D341Med (cell line): ENCODE results near the gene MVB12B.
"Not testable (repeated sequence)": the region's sequence is repeated elsewhere in the genome, so short reads cannot be mapped to it uniquely, and the experiment has no call there.

Source experiments
- DNase-seq: peaks from one replicate; pipeline ENCODE4 v3.0.0; 2012; ENCODE audit warnings: low spot score

The MVB12B gene

DNA sequence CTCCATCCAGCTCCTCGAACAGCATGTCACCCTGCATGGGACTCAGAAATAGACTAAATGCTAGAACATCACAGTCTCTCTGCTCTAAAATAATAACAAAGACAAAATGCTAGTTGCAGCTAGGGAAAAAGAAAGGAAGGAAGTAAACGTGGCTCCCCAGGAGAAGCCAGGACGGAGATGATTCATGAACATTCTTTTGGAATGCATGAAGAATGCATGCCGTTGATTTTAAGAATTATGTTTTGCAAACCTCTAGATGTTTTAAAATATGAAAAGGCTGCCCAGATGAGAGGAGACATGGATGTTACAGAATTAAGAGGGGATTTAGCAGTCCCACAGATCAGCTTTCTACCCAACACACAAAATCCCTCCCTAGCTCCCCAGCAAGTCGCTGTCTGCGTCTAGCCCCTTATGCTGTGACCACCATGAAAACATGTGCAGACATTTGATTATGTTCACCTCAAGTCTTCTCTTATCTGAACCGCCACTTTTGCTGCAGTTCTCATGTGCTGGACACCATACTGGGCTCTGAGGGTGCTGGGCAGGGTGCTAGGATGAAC lies 147.7 kb downstream of the MVB12B start:
- DNase-seq = no peak

DNA sequence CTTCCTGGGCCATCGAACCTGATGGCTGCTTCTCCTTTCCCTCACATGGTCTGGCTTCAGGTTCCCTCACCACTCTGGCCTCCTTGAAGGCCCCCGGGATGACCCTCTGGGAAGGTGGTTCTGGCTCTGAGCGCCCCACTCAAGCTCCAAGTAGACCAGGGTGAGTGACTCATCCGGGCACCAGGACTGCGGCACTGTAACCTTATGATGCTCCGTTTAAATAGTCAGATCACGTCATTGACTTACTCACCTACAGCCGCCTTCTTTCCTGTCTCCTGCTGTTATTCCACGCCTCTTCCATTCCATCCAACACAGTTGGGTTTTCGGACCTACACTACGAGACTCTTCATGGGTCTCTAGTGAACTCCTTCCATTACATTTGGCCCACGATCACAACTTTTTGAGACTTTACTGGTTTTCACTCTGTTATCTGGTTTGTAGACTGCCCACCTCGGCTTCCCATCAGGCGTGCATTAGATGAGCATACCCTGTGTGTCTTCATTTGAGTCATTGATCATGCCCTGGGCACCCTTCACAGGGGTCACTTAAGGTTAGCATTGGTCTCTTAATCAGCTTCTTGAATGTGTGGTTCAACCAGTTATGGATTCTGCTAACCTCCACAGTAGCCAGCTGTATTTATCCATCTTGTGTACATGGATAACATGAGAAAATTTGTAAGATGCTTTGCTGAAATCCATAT lies 148.3 kb downstream of the MVB12B start:
- DNase-seq = no peak

DNA sequence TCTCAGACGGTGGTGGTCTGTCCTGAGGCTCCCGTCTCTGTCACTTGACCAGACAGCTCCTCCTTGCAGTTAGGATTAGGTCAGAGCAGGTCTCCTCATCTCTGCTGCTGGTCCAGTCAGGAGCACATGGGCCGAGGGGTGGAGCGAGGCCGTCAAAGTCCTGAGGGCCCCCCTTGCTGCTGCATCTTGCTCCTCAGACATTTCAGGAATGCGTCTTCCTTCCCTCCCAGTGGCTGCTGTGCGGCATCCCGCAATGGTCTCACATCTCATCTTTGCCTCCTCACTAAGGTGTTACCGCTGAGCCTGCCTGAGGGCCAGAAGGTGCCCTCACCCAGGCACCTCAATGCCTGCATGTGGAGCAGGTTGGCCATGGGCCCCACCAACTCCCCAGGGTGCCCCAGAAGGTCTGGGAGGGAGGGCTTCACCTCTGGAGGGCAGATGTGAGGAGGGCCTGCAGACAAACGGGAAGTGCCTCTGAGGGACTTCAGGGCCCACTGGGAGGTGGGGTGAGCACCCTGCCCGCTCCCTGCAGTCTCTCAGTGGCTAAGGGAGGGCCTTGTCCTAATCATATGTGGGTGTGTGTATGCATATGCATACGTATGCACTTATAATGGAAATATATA lies 149.4 kb downstream of the MVB12B start:
- DNase-seq = no peak

DNA sequence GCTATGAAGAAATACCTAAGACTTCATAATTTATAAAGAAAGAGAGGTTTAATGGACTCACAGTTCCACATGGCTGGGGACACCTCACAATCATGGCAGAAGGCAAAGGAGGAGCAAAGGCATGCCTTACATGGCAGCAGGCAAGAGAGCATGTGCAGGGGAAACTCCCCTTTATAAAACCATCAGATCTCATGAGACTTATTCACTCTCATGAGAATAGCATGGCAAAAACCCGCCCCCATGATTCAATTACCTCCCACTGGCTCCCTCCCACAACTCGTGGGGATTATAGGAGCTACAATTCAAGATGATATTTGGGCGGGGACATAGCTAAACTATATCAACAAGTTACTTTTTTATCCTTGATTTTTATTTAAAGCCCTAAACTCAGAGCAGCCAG lies 150.8 kb downstream of the MVB12B start:
- DNase-seq = not testable (repeated sequence)

DNA sequence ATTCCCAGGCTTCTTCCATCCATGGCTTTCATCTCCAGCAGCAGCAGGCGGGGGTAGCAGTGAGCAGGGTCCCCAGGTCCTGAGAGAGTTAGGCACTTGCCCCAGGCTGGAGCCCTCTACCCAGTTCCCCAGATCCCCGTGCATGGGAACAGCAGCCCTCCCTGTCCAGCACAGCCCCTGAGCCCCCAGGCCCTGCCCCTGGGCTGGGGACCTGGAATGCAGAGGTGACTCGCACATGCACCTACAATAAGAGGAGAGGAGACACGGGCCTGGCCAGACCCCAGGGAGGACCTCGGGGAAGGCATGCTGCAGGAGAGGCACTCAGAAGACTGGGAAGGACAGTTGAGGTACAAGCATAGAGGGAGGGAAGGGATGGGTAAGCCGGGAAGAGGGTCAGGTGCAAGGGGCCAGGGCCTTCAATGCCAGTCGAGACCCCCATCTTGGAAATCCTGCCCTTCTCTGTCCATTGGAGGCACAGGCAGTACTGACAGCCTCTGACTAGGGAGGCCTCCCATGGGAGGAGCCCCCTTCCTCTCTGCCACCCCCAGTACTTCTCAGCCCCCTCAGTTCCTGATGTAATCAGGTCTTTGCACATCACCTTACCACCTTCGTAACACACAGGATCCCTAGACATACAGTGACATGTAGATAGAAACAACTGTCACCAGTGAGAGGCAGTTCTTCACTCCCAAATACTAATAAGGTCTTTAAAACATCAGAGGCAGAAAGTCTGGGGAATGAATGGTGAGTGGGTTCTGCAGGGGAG lies 151.8 kb downstream of the MVB12B start:
- no peak for DNase-seq

DNA sequence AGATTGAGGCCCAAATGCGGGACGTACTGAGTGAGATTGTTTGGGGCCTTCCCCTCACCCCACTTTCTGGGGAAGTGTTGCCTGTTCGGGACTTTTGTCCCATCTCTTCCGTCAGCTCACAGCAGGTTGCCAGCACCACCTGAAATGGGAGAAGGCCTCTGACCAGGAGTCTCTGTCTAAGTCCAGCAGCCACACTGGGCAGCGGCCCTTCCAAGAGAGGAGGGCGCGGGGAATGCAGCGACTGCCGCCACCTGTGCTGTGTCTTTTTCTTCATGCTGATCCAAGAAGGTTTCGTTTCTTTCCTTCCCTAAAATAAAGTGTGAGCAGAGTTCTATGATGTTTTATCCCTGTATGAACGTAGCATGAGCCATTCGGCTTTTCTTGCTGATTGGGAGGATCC lies 152.9 kb downstream of the MVB12B start:
- DNase-seq = no peak

DNA sequence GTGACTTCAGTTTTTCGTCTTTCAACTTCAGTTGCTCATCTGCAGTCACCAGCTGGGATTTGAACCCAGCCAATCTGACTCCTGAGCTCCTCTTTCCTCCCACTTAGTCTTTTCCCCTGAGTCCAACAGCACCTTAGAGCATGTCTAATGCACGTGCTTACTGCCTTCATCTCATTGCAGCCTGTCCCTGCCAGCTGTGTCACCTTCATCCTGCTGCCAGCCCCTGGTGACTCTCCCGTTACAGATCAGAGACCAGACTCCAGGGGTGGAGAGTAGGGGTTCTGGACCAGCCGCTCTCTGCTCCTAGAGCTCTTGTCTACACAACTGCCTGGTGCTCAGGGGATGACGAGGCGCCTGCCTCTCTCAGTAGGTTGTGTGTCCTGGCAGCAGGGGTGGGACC lies 154.2 kb downstream of the MVB12B start:
- no peak for DNase-seq

DNA sequence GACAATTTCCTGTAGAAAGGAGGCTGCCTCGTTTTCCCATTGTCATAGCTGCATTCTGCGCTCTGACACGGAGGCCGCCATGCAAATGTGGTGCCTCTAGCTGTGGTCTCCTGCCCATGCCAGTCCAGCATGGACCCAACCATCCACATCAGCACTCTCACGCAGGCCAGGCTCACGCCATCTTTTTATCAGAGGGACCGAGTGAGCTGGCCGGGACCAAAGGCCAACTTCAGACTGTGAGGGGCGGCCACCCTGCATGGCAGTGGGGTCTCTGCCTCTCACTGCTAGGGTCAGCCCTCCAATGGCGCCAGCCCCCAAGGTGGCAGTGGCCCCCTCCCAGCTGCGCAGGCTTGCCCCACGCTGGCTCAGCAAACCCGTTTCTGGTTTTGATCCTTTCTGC lies 155.2 kb downstream of the MVB12B start:
- DNase-seq = no peak

DNA sequence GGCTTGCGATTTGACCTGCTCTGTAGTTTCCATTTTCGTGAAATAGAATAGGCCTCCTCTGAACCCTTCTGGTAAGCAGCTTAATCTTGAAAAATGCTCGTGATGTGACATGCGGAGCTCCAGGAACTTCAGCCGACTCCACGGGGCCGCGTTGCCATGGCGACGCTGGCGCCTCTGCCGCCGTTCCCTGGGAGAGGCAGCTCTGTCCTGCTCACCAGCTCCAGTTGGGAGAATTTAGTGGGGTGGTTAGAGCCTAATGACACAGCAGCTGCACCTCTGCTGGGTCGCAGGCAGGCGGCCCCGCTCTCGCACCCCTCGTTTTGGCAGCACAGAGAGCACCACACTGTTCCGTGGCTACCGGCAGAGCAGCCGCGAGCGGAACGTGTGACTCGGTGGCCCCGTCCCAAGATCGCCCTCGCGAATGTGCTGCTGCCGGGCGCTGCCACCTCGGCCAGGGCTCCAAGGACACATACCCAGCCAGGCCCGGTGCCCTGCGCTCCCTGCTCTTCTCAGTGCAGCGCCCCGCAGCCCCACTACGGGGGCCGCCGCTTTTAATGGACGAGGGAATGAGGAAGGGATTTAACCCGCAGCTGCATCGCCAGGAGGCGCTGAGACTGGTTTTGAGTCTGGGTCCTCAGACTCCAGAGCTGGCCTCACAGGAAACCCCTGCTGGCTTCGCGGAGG lies 155.9 kb downstream of the MVB12B start:
- no peak for DNase-seq

DNA sequence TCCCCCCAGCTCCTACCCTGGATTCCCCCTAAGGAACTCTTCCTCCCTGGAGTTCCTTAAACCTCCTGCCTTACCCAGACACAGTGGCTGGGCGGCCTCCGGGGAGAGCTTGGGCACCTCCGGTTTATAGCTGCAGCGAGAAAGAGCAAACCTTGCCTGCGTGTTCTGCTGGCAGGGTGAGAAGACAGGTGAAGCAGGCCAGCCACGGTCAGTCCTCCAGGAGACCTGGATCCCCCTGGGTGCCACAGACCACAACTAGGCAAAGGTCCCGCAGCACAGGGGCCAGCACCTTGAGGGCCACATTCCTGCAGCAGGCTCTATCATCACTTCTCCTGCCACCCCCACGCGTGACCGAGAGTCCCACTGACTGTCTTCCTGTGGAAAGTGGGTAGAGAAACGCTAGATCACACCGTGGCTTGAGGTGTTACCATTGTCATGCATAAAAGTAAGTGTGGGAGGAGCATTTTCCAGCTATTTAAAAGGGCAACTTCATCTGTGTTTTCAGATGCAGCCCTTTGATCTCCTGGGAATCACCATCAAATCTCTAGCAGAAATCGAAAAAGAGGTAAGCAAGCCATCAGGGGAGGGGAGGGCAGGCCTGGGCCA lies 156.9 kb downstream of the MVB12B start:
- DNase-seq = no peak

DNA sequence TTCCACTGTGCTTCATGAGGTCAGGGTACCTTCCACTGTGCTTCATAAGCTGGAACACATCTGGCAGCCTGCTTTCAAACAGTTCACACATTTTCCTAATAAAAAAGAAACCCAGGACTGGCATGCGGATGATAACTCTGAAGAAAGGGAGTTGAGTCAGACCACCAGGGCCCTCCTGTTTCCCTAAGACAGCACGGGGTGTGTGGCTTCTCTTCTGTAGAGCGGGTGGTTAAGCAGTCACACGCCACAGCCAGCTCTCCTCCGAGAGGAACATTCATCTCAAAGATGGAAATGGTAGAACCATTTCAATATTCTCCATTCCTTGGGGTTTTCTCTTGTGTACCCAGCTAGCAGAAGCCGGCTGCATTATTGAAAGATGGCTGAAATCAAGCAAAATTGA lies 159.0 kb downstream of the MVB12B start:
- DNase-seq = no peak

DNA sequence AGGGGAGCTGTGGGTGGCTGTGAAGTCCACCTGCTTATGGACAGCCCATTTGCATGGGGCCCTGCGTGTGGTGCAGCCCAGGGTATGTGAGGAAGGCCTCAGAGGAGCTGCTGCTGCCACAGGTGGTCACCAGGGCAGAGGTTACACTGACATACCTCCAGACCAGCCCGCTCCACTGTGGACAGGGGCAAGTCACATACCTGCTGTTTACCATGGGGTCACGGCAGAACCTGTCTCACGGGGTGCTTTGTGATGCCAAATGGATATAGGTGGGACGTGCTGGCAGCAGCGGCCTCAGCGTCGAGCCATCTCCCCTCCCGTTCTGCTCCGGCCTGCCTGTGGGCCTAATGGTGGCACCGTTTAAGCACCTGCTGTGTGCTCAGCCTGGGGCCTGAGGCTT lies 159.6 kb downstream of the MVB12B start:
- no peak for DNase-seq

DNA sequence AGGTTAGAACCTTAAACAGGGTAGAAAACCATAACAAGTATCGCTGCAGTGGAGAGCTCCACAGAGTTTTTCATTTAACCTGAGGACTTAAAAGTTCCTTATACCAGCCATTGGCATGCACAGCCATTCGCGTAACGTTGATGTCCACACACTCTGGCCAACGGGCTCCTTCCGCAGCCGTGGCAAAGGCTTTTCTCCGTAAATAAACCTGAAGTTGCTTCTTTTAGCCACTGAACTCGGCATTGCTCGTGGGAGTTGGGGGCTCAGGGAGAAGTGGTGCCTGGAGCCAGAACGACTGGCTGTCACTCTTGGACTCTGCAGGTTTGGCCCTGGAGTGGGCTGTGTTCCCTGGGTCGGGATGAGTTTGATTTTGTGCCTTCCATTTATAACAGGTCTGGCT lies 161.2 kb downstream of the MVB12B start:
- no peak for DNase-seq

DNA sequence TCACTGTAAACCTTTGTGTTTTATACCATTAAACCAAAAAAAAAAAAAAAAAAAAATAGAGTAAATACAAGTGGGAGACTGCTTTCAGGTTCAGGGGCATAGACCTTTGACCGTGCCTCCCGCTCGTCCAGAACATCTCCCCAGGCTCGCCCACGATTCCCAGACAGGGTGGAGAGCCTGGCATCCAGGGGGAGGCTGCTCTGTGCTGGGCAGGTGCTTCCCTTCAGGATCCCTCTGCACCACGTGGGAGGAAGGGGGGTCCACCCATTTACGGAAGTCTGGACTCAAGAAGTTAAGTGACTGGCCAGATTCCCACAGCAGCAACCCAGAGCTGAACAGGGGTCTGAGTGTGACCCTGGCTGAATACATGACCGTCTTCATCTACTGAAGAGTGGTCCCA lies 161.7 kb downstream of the MVB12B start:
- DNase-seq = no peak

DNA sequence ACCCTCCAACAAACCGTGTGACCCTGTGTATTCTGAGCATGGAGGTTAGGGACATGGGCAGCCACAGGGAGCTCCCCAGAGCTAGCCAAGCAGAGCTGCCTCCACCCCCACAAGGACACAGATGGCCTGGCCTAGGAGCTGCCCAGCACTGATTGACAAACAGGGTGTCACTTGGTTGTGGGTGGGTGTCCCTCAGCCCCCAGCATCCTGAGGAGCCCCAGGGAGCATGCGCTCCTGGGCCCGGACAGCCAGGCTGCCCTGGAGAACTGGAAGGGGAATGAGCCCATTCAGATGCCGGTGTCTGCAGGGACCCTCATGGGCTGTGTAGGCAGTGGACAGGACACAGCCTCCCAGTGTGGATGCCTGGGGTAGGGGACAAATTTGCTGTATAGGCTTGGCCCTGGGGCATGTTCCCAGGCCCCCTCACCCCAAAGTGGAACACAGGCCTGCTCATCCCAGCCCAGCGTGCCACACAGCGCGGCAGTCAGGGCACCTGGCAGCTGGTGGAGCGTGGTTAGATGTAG lies 162.3 kb downstream of the MVB12B start:
- DNase-seq = no peak

DNA sequence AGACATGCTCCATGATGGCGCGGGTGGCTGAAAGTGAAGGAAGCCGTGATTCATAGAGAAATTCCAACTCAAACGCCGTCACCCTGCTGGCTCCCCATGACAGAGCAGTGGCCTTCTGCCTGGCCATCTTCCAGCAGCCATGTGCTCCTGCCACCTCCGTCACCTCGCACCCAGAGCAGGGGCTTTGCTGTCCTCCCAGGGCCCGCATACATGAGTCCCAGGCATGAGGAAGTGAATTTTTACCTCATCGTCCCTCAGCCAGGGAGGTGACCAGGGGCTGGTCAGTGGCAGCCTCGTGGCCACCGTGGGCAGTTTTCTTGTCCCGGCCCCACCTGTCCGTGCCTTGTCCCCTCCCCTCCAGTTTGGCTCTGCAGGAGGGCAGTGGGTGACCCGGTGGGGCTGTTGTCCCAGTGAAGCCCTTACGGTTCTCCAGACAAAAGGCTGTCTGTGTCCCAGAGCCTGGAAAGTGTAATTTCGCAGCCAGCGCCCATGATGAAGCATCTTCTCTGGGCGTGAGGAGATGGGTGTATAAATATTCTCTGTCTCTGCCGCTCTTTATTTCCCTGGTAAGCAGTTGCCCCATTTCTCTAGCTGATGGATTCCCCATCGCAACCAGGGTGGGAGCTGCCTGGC lies 163.1 kb downstream of the MVB12B start:
- DNase-seq = no peak

DNA sequence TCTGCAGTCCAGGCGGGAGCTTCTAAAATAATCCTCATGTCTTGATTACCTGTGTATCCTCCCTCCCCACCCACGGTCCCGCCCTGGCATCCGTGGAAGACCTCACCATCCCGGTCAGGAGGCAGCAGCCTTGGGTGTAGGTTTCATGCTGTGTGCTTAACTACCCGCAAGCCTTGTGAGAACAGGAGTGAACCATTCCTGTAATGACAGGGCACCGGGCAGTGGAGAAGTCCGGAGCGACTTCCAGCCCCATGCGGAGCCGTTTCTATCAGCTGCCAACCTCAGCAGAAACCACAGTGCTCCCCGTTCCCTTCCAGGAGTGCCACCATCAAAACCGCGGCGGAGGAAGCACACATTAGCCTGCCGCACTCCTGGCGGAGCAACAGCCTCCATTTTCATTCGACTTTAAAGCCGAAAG lies 163.6 kb downstream of the MVB12B start:
- DNase-seq = no peak

DNA sequence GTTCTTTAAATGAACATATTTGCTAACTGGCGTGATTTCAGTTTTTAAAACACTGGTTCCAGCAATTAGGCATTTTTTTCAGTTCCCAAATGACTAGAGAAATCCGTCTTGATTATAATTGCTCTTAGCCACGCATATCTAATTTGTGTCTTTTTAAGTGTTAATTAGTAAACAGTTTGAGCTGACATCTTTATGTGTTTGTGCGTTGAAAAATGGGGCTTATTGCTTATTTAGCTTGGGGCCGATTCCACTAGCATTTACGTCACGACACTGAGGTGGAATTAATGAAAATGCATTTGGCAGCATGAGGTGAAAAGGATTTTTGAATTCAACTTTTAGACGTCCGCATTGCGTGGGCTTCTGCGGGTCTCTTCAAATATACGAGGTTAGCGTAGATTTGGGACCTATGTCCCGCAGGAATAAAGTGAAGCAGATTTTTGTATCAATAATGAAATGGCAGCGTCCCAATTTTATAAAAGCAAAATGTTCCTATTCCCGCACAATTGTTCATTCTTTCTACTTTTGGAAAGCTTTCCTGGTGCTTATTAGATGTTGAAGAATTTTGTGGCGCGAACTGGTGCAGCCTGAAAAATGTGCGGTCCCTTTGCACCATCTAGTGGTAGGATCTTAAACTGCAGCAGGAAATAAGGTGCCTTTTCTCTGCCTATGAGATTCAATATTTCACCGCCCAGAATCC lies 164.4 kb downstream of the MVB12B start:
- peak; percentile 68 for DNase-seq

DNA sequence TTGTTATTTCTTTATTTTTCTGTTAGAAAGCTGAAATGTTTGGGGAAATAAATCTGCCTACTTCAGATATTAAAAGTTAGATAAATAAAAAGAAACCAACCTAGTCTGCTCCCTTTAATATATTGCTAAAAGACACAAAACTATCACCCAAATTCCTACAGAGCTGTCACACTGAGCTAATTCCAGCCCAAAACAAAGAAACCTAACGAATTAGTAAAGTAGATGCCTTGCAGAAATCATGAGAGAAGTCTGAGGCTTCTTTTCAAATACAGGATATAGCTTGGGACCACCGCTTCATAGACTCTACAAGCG lies 164.9 kb downstream of the MVB12B start:
- no peak for DNase-seq

DNA sequence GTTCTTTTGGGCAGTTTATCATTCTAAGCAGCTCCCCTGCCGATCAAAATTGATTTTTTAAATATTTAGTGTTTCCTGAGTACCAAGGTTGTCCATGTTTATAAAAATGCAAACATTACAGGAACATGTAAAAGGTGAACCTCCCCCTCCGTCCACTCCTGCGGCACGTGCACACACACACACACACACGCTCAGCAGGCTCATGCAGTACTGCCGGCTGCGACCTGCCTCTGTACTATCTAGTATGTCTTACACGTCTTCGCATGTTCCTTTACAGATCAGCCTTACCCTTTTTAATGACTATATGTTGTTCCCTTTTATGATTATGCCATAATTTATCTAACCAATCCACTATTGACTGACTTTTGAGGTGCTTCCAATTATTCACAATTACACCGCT lies 165.3 kb downstream of the MVB12B start:
- no peak for DNase-seq

DNA sequence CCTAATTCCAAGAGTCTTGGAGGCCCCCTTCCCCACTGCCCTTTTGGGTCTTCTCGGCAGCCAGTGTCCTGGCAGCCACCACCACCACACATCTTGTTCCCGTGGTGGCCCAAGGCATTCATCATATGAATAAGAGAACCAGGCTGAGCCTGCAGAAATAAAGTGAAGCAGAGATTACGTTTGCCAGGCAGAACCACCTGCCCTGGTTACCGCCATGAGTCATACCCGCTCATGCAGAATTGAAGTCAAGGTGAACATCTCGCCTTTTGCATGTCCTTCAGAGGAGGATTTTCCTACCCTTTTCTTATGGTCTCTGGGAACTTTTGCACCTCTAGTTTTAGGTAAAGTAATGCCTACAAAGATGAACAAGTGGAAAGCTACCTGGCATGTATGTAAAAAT lies 167.6 kb downstream of the MVB12B start:
- DNase-seq = no peak
